Neural cell (in vitro differentiated cells): ENCODE data around the gene GHRL. TPM values are rescaled to one million over a fixed set of nuclear protein-coding genes. Genes with fewer than 3 reads are reported as not detected.
A peak's percentile ranks its signal among the peaks of the same experiment; 100 is the strongest.

Experiments
- H2AFZ ChIP-seq: fragments of 200-600, 300-800 bp; sonication (generic), shearing (Covaris generic); 2 replicates; pipeline ENCODE4 v1.6.0; 2014; ENCODE audit warnings: low read depth, mild to moderate bottlenecking, antibody characterized with exemption, low read length, moderate library complexity
- H3F3A ChIP-seq: fragments of 200-600 bp; shearing (Covaris generic); 2 replicates; pipeline ENCODE4 v1.6.1; 2016; ENCODE audit warnings: mild to moderate bottlenecking, moderate library complexity, mixed read lengths, antibody characterized with exemption, low read length; ENCODE audit not compliant: insufficient read depth, poor library complexity, severe bottlenecking
- H3K27ac ChIP-seq: fragments of 200-600, 300-800 bp; sonication (generic), shearing (Covaris generic); 2 replicates; pipeline ENCODE4 v1.5.1; 2014; ENCODE audit warnings: mild to moderate bottlenecking, low read length, moderate library complexity
- H3K27me3 ChIP-seq: fragments of 300-800, 200-600 bp; sonication (generic), shearing (Covaris generic); 2 replicates; pipeline ENCODE4 v1.6.0; 2014; ENCODE audit warnings: mild to moderate bottlenecking, low read depth, low read length, moderate library complexity; ENCODE audit not compliant: insufficient read depth
- H3K36me3 ChIP-seq: fragments of 300-800, 200-600 bp; sonication (generic), shearing (Covaris generic); 2 replicates; pipeline ENCODE4 v1.5.1; 2014; ENCODE audit warnings: mild to moderate bottlenecking, antibody characterized with exemption, low read length, moderate library complexity; ENCODE audit not compliant: insufficient read depth
- H3K4me2 ChIP-seq: fragments of 300-800, 200-600 bp; sonication (generic), shearing (Covaris generic); 2 replicates; pipeline ENCODE4 v1.6.0; 2014; ENCODE audit warnings: mild to moderate bottlenecking, low read length
- H3K4me3 ChIP-seq: fragments of 300-800, 200-600 bp; sonication (generic), shearing (Covaris generic); 2 replicates; pipeline ENCODE4 v1.5.1; 2014; ENCODE audit warnings: mild to moderate bottlenecking, low read length, moderate library complexity
- H3K79me2 ChIP-seq: fragments of 200-600 bp; shearing (Covaris generic); replicated peaks from 2 replicates; pipeline ENCODE4 v1.6.0; 2014; ENCODE audit warnings: mild to moderate bottlenecking, low read length, moderate library complexity; ENCODE audit not compliant: insufficient read depth
- H3K9ac ChIP-seq: fragments of 300-800, 200-600 bp; sonication (generic), shearing (Covaris generic); 2 replicates; pipeline ENCODE4 v1.6.1; 2016; ENCODE audit warnings: mild to moderate bottlenecking, low read length, mixed read lengths
- H3K9me2 ChIP-seq: fragments of 200-600 bp; shearing (Covaris generic); 2 replicates; pipeline ENCODE4 v1.6.1; 2016; ENCODE audit warnings: mild to moderate bottlenecking, low read length, mixed read lengths; ENCODE audit not compliant: insufficient read depth
- H3K9me3 ChIP-seq: fragments of 200-600, 300-800 bp; sonication (generic), shearing (Covaris generic); 2 replicates; pipeline ENCODE4 v1.6.1; 2016; ENCODE audit warnings: mild to moderate bottlenecking, mixed run types, low read length, moderate library complexity, mixed read lengths
- H4K20me1 ChIP-seq: fragments of 200-600 bp; shearing (Covaris generic); 2 replicates; pipeline ENCODE4 v1.6.1; 2016; ENCODE audit warnings: mild to moderate bottlenecking, mixed run types; ENCODE audit not compliant: insufficient read depth
- CTCF ChIP-seq: fragments of 450-650 bp; IDR thresholded peaks from 2 replicates; pipeline ENCODE4 v1.5.1; 2014; ENCODE audit warnings: antibody characterized with exemption, mild to moderate bottlenecking, moderate library complexity; ENCODE audit not compliant: poor library complexity, severe bottlenecking
- EP300 ChIP-seq: fragments of 450-650 bp; conservative IDR thresholded peaks from 2 replicates; pipeline ENCODE4 v1.6.1; 2014; ENCODE audit warnings: antibody characterized with exemption, mild to moderate bottlenecking, moderate library complexity; ENCODE audit not compliant: poor library complexity, severe bottlenecking
- EZH2 ChIP-seq: fragments of 200-600, 300-800 bp; shearing (Covaris generic), sonication (generic); IDR thresholded peaks from 2 replicates; pipeline ENCODE4 v1.6.1; 2014; ENCODE audit warnings: antibody characterized with exemption, low read length, borderline replicate concordance, mild to moderate bottlenecking; ENCODE audit not compliant: insufficient read depth, poor library complexity, severe bottlenecking
- MXI1 ChIP-seq: fragments of 450-650 bp; conservative IDR thresholded peaks from 2 replicates; pipeline ENCODE4 v1.6.1; 2014; ENCODE audit warnings: antibody characterized with exemption, mild to moderate bottlenecking; ENCODE audit not compliant: poor library complexity, severe bottlenecking
- POLR2AphosphoS5 ChIP-seq: IDR thresholded peaks from 2 replicates; pipeline ENCODE4 v1.6.1; 2012
- RAD21 ChIP-seq: fragments of 450-650 bp; conservative IDR thresholded peaks from 2 replicates; pipeline ENCODE4 v1.6.1; 2014; ENCODE audit warnings: antibody characterized with exemption, mild to moderate bottlenecking, moderate library complexity
- SMC3 ChIP-seq: fragments of 450-650 bp; conservative IDR thresholded peaks from 2 replicates; pipeline ENCODE4 v1.6.1; 2014; ENCODE audit warnings: antibody characterized with exemption, mild to moderate bottlenecking, moderate library complexity; ENCODE audit not compliant: poor library complexity
- TAF1 ChIP-seq: IDR thresholded peaks from 2 replicates; pipeline ENCODE4 v1.6.1; 2012; ENCODE audit warnings: low read depth
- polyA plus RNA-seq: library from polyadenylated mRNA; depleted of rRNA; stranded (reverse); fragments of >200 nt; gene quantifications from 2 replicates; pipeline ENCODE4 v1.2.3, GENCODE V29; 2014
- TF ChIP-seq, protein P1 (sequence below): IDR thresholded peaks from 2 replicates; pipeline ENCODE4 v1.6.1; 2012; ENCODE audit warnings: borderline replicate concordance

GHRL gene
- polyA plus RNA-seq, 1 donor from 2014 or later: 2.8 TPM

GRCh38 chr3:10253731-10254130 is 39.0 kb downstream of the GHRL start:
- H3K4me2 ChIP-seq: no peak overlapping the region
- no peak overlapping the region for H3K9ac ChIP-seq
- H4K20me1 ChIP-seq: no peaks in the 10 kb centered on the region
- H2AFZ ChIP-seq: no peak overlapping the region
- no peak overlapping the region for H3K27ac ChIP-seq
- no peaks in the 10 kb centered on the region for H3F3A ChIP-seq
- no peak overlapping the region for H3K4me3 ChIP-seq
- TF ChIP-seq TAF1: no peak
- TF ChIP-seq EZH2: no peak
- TF ChIP-seq, protein P1, sequence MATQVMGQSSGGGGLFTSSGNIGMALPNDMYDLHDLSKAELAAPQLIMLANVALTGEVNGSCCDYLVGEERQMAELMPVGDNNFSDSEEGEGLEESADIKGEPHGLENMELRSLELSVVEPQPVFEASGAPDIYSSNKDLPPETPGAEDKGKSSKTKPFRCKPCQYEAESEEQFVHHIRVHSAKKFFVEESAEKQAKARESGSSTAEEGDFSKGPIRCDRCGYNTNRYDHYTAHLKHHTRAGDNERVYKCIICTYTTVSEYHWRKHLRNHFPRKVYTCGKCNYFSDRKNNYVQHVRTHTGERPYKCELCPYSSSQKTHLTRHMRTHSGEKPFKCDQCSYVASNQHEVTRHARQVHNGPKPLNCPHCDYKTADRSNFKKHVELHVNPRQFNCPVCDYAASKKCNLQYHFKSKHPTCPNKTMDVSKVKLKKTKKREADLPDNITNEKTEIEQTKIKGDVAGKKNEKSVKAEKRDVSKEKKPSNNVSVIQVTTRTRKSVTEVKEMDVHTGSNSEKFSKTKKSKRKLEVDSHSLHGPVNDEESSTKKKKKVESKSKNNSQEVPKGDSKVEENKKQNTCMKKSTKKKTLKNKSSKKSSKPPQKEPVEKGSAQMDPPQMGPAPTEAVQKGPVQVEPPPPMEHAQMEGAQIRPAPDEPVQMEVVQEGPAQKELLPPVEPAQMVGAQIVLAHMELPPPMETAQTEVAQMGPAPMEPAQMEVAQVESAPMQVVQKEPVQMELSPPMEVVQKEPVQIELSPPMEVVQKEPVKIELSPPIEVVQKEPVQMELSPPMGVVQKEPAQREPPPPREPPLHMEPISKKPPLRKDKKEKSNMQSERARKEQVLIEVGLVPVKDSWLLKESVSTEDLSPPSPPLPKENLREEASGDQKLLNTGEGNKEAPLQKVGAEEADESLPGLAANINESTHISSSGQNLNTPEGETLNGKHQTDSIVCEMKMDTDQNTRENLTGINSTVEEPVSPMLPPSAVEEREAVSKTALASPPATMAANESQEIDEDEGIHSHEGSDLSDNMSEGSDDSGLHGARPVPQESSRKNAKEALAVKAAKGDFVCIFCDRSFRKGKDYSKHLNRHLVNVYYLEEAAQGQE: no peak
- TF ChIP-seq SMC3: no peak
- no peak for TF ChIP-seq MXI1
- no peak for TF ChIP-seq POLR2AphosphoS5
- no peak for TF ChIP-seq CTCF
- no peak for TF ChIP-seq EP300
- no peak for TF ChIP-seq RAD21
- peaks cover 15% of the 10 kb centered on the region for H3K79me2 ChIP-seq
- no peaks in the 10 kb centered on the region for H3K27me3 ChIP-seq
- no peaks in the 10 kb centered on the region for H3K9me3 ChIP-seq
- no peaks in the 10 kb centered on the region for H3K9me2 ChIP-seq
- H3K36me3 ChIP-seq: peaks cover 4% of the 10 kb centered on the region

DNA sequence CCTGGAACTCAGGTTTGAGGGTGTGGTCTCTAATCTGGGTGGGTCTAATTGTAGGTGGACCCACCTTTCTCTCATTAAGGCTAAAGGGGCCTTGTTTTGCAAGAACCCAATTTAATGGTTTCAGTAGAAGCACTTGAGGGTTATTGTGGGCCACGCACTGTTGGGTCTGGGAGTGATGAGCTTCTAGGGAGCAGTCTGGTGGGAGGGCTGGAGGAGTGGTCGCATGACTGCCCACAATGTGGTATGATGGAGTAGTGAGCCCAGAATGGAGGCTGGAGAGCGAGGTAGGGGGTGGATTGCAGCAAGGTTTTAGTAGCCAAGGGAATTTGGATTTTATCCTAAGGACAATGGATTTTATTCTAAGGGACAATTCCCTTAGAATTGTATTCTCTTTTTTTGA is 41.7 kb downstream of the GHRL start:
- no peak overlapping the region for H3K27ac ChIP-seq
- no peaks in the 10 kb centered on the region for H4K20me1 ChIP-seq

GRCh38 chr3:10249833-10250232 is 42.9 kb downstream of the GHRL start:
- peaks cover 4% of the 10 kb centered on the region for H3K36me3 ChIP-seq
- H3K9me2 ChIP-seq: no peaks in the 10 kb centered on the region
- peak overlapping the region; percentile 89 for H3K4me2 ChIP-seq
- H3K9ac ChIP-seq: peak overlapping the region; percentile 62
- H4K20me1 ChIP-seq: no peaks in the 10 kb centered on the region
- no peak overlapping the region for H3K27ac ChIP-seq
- TF ChIP-seq POLR2AphosphoS5: no peak
- no peak for TF ChIP-seq EZH2
- TF ChIP-seq EP300: no peak
- TF ChIP-seq, protein P1: no peak
- no peak for TF ChIP-seq CTCF
- no peak for TF ChIP-seq SMC3
- TF ChIP-seq MXI1: no peak
- no peak for TF ChIP-seq TAF1
- TF ChIP-seq RAD21: no peak
- H2AFZ ChIP-seq: no peak overlapping the region
- no peaks in the 10 kb centered on the region for H3F3A ChIP-seq
- H3K9me3 ChIP-seq: no peaks in the 10 kb centered on the region
- H3K79me2 ChIP-seq: peaks cover 15% of the 10 kb centered on the region
- H3K4me3 ChIP-seq: peak overlapping the region; percentile 88
- no peaks in the 10 kb centered on the region for H3K27me3 ChIP-seq

More for the DNA sequence above, 41.7 kb downstream of the GHRL start:
- H3K4me3 ChIP-seq: peak overlapping the region; percentile 88
- no peaks in the 10 kb centered on the region for H3K9me2 ChIP-seq
- no peaks in the 10 kb centered on the region for H3K9me3 ChIP-seq
- peak overlapping the region; percentile 89 for H3K4me2 ChIP-seq
- peaks cover 4% of the 10 kb centered on the region for H3K36me3 ChIP-seq
- no peak for TF ChIP-seq RAD21
- no peak for TF ChIP-seq POLR2AphosphoS5
- H2AFZ ChIP-seq: no peak overlapping the region
- no peaks in the 10 kb centered on the region for H3K27me3 ChIP-seq
- no peak overlapping the region for H3K9ac ChIP-seq
- H3F3A ChIP-seq: no peaks in the 10 kb centered on the region
- peaks cover 15% of the 10 kb centered on the region for H3K79me2 ChIP-seq
